ENCODE measurements around the gene BAIAP3. TPM values are rescaled to one million over a fixed set of nuclear protein-coding genes. Genes with fewer than 3 reads are reported as not detected.

BAIAP3 gene
- total RNA-seq, 4 donors from 2014 or later, result 1.5 to 14.2 (median 1.9) TPM

DNA sequence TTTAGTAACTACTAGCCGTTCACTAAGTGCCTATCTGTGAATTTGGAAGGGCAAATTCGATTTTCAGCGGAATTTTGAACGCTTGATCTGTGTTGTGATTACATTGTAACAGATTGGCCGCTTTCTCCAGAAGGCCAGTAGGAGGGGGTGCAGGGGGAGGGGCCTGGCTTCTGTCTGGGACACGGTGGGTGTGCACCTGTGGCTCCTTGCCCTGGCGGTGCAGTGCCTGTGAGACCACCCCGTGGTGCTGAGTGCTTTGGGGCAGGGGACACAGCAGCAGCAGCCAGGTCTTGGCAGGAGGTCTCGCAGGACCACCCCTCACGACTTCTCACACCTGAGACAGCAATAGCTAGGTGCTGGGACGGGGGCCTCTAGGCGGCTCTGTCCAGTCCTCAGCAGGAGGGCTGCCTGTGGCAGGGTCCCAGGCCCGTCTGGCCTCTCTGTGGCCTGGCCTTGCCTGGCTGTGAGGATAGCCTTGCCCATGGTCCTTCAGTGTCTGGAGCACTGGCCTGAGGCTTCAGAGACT lies 22.2 kb upstream of the BAIAP3 start:
- ATAC-seq (ENCODE audit: low FRiP score), result no peak
- DNase-seq (ENCODE audit: low spot score), result no peak
- no peak for TF ChIP-seq CTCF (IDR thresholded peaks at IDR 0.05)

DNA sequence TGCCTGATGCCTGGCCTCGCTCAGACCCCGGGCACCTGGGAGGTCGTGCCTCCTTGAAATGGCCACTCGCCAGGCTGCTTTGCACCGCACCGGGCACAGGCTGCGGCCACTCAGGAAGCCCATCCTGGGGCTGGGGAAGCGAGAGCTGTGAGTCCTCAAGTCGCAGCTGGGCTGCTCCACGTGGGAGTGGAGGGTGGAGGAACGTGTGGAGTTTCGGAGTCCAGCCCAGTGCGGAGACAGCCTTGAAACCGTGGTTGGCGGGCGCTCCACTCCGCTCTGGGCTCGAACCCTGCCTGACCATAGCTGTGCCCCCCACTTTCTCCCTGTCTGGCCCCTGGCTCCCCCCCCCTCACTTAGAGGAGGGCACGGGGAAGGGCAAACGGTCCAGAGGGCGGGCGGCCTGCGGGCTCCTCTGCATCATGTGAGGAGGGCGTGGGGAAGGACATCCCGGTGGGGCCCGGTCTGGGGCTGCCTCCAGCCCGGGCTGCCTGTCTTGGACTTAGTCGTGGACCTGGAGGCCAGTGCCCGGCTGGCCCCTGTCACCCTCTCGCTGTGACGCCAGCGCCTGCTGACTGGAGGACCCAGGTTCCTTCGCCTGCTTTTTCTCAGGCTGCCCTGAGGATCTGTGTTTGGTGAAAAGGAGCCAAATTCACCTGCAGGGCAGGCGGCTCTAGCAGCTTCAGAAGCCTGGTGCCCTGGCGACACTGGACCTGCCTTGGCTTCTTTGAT lies 21.5 kb upstream of the BAIAP3 start:
- TF ChIP-seq CTCF (IDR thresholded peaks at IDR 0.05), result no peak
- no peak for DNase-seq (ENCODE audit: low spot score)
- ATAC-seq (ENCODE audit: low FRiP score), result no peak

DNA sequence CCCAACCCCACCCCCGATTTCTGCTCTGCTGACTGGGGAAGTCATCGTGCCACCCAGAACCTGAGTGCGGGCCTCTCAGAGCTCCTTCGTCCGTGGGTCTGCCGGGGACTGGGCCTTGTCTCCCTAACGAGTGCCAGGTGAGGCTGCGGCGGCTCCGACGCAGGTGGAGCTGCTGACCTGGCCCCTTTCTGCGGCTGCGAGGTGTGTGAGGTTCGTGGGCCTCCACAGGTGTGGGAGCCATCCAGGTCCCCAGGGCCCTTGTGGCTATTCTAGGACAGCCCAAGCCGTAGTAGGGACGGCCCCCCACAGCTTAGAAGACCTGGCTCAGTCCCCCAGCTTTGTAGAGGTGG lies 21.0 kb upstream of the BAIAP3 start:
- DNase-seq (ENCODE audit: low spot score), result no peak

DNA sequence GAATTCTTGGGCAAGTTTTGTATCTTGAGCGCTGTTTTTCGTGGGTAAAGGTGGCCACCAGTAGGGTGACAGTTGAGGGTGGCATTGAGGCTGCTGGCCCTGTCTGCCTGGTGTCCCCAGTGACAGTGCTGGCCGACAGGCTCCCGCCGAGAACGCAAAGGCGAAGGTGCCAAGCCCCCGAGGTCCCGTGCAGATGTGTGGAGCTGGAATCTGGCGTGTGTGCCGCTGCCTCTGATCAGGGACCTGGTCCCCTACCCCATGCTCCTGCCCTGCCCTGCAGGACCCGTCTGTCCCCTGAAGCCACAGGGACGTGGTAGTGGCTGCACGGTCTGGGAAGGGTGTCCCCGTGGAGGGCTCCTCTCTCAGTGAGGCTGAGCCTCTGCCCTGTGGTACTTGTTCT lies 20.5 kb upstream of the BAIAP3 start:
- no peak for DNase-seq (ENCODE audit: low spot score)
- no peak for ATAC-seq (ENCODE audit: low FRiP score)
- TF ChIP-seq CTCF (IDR thresholded peaks at IDR 0.05), result no peak

More for the DNA sequence above, 21.0 kb upstream of the BAIAP3 start:
- no peak for ATAC-seq (ENCODE audit: low FRiP score)
- TF ChIP-seq CTCF (IDR thresholded peaks at IDR 0.05), result no peak

GRCh38 chr16:1313721-1314369 lies 19.6 kb upstream of the BAIAP3 start:
- DNase-seq (ENCODE audit: low spot score) (no peak), ATAC-seq (ENCODE audit: low FRiP score) (no peak)
- TF ChIP-seq CTCF (IDR thresholded peaks at IDR 0.05), result no peak

DNA sequence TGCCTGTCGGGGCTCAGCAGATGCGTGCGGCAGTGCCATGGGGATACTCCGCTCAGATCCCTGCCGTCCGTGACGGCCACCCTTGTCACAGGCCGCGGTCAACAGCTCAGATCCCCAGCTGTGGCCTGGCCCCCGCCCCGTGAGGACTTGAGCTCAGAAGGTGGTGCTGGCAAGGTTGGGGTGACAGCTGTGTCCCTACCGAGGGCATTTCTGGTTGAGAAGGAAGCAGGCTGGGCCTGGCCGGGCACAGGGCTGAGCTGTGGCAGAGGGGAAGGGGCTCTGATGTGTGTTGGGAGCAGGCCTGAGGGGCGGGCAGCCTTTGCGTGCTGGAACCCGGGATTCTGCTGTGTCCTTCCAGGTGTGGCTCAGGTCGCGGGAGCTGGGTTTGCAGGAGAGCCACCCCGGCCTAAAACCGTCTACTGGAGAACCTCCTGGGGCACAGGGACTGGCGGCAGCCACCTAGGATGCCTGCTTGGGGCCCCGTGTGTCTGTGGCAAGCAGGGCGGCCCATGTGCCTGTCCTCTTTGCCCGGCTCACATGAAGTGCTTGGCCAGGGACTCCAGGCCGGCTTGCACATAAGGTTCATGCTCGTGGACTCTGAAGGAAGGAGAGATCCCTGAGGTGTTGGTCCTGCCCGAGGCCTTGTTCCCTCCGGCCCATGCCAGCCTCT lies 18.9 kb upstream of the BAIAP3 start:
- DNase-seq (ENCODE audit: low spot score) (no peak), ATAC-seq (ENCODE audit: low FRiP score) (no peak)
- no peak for TF ChIP-seq CTCF (IDR thresholded peaks at IDR 0.05)
